Astrocyte (in vitro differentiated cells and primary cell): ENCODE measurements around the gene SLCO2A1. TPM values are rescaled to one million over a fixed set of nuclear protein-coding genes. Genes with fewer than 3 reads are reported as not detected.

Experiments
- DNase-seq: peaks from one replicate; pipeline ENCODE4 v3.0.0-alpha.2; 2010; ENCODE audit warnings: low read depth
- FAIRE-seq: peaks from 2 replicates; lab custom pipeline; 2011; peaks lifted over from hg19 to GRCh38; lab: Jason Lieb, UNC
- H2AFZ ChIP-seq: 2 replicates; pipeline ENCODE4 v1.6.0; 2012; ENCODE audit warnings: low read depth, low read length, inconsistent platforms
- H3K27ac ChIP-seq: 2 replicates; pipeline ENCODE4 v1.5.1; 2011; ENCODE audit warnings: low read depth, low read length, inconsistent platforms
- H3K27me3 ChIP-seq: 2 replicates; pipeline ENCODE4 v1.6.0; 2011; ENCODE audit warnings: low read length, inconsistent platforms; ENCODE audit not compliant: insufficient read depth
- H3K36me3 ChIP-seq: 2 replicates; pipeline ENCODE4 v1.5.1; 2011; ENCODE audit warnings: low read length, inconsistent platforms; ENCODE audit not compliant: insufficient read depth
- H3K4me1 ChIP-seq: 2 replicates; pipeline ENCODE4 v1.5.1; 2011; ENCODE audit warnings: low read length, inconsistent platforms; ENCODE audit not compliant: insufficient read depth
- H3K4me2 ChIP-seq: 2 replicates; pipeline ENCODE4 v1.6.0; 2012; ENCODE audit warnings: low read length, inconsistent platforms
- H3K4me3 ChIP-seq: 2 replicates; pipeline ENCODE4 v1.5.1; 2011; ENCODE audit warnings: low read depth, mild to moderate bottlenecking, low read length, inconsistent platforms; ENCODE audit not compliant: insufficient read depth
- H3K79me2 ChIP-seq: 2 replicates; pipeline ENCODE4 v1.6.0; 2012; ENCODE audit warnings: mild to moderate bottlenecking, low read length, inconsistent platforms; ENCODE audit not compliant: insufficient read depth
- H3K9ac ChIP-seq: 2 replicates; pipeline ENCODE4 v1.6.0; 2012; ENCODE audit warnings: mild to moderate bottlenecking, low read length, inconsistent platforms
- H3K9me3 ChIP-seq: 2 replicates; pipeline ENCODE4 v1.5.1; 2012; ENCODE audit warnings: low read depth, mild to moderate bottlenecking, low read length, inconsistent platforms; ENCODE audit not compliant: insufficient read depth
- H4K20me1 ChIP-seq: 2 replicates; pipeline ENCODE4 v1.6.0; 2012; ENCODE audit warnings: low read length, inconsistent platforms; ENCODE audit not compliant: insufficient read depth
- H3K27ac Mint-ChIP-seq: one replicate; pipeline ENCODE4 v1.8.0; 2021; ENCODE audit warnings: mild to moderate bottlenecking, mixed read lengths; ENCODE audit not compliant: unreplicated experiment
- H3K27me3 Mint-ChIP-seq: one replicate; pipeline ENCODE4 v1.8.0; 2021; ENCODE audit warnings: low read depth, mixed read lengths; ENCODE audit not compliant: unreplicated experiment
- H3K36me3 Mint-ChIP-seq: one replicate; pipeline ENCODE4 v1.8.0; 2021; ENCODE audit warnings: low read depth, mixed read lengths; ENCODE audit not compliant: unreplicated experiment
- H3K4me1 Mint-ChIP-seq: one replicate; pipeline ENCODE4 v1.8.0; 2021; ENCODE audit warnings: low read depth, mixed read lengths; ENCODE audit not compliant: unreplicated experiment
- H3K4me3 Mint-ChIP-seq: one replicate; pipeline ENCODE4 v1.8.0; 2021; ENCODE audit warnings: mild to moderate bottlenecking, moderate library complexity, mixed read lengths; ENCODE audit not compliant: unreplicated experiment
- H3K9me3 Mint-ChIP-seq: one replicate; pipeline ENCODE4 v1.8.0; 2021; ENCODE audit warnings: mild to moderate bottlenecking, mixed read lengths; ENCODE audit not compliant: unreplicated experiment
- EZH2 ChIP-seq: IDR thresholded peaks from 2 replicates; pipeline ENCODE4 v1.6.1; 2012; ENCODE audit warnings: mild to moderate bottlenecking, low read length, inconsistent platforms; ENCODE audit not compliant: insufficient read depth
- total RNA-seq: library from RNA; stranded (reverse); gene quantifications from 2 replicates; pipeline ENCODE4 v1.2.1, GENCODE V29; 2021
- TF ChIP-seq, protein P1 (sequence below): IDR thresholded peaks from 2 replicates; pipeline ENCODE4 v1.5.1; 2011; ENCODE audit warnings: low read depth, mild to moderate bottlenecking, inconsistent platforms, low read length, moderate library complexity; ENCODE audit not compliant: insufficient read depth

SLCO2A1 gene
- total RNA-seq, 1 donor from 2014 or later: 2.1 TPM

DNA sequence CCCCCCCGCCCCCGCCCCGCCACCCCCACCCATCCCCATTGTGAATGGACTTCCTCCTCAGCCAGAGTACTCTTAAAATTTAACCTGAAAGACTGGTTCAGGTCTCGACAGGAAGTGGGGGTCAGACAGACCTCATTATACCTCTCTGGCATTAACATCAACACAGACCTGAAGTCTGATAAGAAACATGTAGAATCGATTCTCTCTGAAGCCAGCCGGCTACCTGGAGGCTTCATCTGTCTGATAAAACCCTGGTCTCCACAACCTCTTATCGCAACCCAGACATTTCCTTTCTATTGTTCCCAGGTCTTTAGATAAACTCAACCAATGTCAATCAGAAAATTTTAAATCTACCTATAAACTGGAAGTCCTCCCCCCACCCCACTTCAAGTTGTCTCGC lies 42.6 kb downstream of the SLCO2A1 start:
- no peak overlapping the region for H2AFZ ChIP-seq
- Mint-ChIP-seq H3K4me1 (peaks cover 10% of the 10 kb centered on the region), H3K36me3 (no peaks in the 10 kb centered on the region), H3K27me3 (peaks cover 36% of the 10 kb centered on the region), H3K27ac (no peak overlapping the region), H3K4me3 (no peak overlapping the region), H3K9me3 (peaks cover 8% of the 10 kb centered on the region)
- no peak overlapping the region for H3K4me3 ChIP-seq
- DNase-seq (no peak), FAIRE-seq (no peak)
- no peaks in the 10 kb centered on the region for H3K9me3 ChIP-seq
- peaks cover 3% of the 10 kb centered on the region for H3K4me1 ChIP-seq
- no peaks in the 10 kb centered on the region for H3K79me2 ChIP-seq
- TF ChIP-seq EZH2: no peak
- TF ChIP-seq, protein P1, sequence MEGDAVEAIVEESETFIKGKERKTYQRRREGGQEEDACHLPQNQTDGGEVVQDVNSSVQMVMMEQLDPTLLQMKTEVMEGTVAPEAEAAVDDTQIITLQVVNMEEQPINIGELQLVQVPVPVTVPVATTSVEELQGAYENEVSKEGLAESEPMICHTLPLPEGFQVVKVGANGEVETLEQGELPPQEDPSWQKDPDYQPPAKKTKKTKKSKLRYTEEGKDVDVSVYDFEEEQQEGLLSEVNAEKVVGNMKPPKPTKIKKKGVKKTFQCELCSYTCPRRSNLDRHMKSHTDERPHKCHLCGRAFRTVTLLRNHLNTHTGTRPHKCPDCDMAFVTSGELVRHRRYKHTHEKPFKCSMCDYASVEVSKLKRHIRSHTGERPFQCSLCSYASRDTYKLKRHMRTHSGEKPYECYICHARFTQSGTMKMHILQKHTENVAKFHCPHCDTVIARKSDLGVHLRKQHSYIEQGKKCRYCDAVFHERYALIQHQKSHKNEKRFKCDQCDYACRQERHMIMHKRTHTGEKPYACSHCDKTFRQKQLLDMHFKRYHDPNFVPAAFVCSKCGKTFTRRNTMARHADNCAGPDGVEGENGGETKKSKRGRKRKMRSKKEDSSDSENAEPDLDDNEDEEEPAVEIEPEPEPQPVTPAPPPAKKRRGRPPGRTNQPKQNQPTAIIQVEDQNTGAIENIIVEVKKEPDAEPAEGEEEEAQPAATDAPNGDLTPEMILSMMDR: no peak
- H3K27ac ChIP-seq: no peak overlapping the region
- H4K20me1 ChIP-seq: no peaks in the 10 kb centered on the region
- no peaks in the 10 kb centered on the region for H3K36me3 ChIP-seq
- H3K27me3 ChIP-seq: no peaks in the 10 kb centered on the region
- H3K4me2 ChIP-seq: no peak overlapping the region
- H3K9ac ChIP-seq: no peak overlapping the region

DNA sequence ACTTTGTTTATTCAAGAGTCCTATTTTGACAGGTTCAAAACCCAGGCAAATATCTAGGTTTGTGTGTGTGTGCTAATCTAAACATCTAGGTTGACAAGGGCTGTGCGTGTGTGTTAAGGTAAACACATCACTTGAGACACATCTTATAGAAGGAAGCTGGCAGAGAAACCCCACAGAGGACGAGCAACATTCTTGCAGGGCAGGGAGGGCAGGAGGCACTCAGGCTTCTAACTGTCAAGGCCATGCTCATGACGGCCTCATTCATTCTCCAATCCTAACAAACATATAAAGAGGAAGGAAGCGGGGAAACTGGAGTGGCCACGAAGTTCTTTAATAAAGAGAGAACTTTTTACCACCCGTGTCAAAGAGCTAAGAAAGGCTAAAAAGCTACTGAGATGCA lies 43.4 kb downstream of the SLCO2A1 start:
- no peaks in the 10 kb centered on the region for H3K79me2 ChIP-seq
- peaks cover 7% of the 10 kb centered on the region for H3K4me1 Mint-ChIP-seq
- H3K4me3 Mint-ChIP-seq: no peak overlapping the region
- no peak overlapping the region for H2AFZ ChIP-seq
- H3K4me3 ChIP-seq: no peak overlapping the region
- H3K27me3 ChIP-seq: no peaks in the 10 kb centered on the region
- TF ChIP-seq EZH2: no peak
- FAIRE-seq (no peak), DNase-seq (no peak)
- H3K27me3 Mint-ChIP-seq: peaks cover 39% of the 10 kb centered on the region
- no peak overlapping the region for H3K27ac Mint-ChIP-seq
- H3K27ac ChIP-seq: no peak overlapping the region
- no peaks in the 10 kb centered on the region for H4K20me1 ChIP-seq
- no peak overlapping the region for H3K4me2 ChIP-seq
- H3K9ac ChIP-seq: no peak overlapping the region
- H3K9me3 ChIP-seq: no peaks in the 10 kb centered on the region
- no peaks in the 10 kb centered on the region for H3K4me1 ChIP-seq
- no peaks in the 10 kb centered on the region for H3K36me3 ChIP-seq
- H3K9me3 Mint-ChIP-seq: peaks cover 8% of the 10 kb centered on the region
- H3K36me3 Mint-ChIP-seq: no peaks in the 10 kb centered on the region

DNA sequence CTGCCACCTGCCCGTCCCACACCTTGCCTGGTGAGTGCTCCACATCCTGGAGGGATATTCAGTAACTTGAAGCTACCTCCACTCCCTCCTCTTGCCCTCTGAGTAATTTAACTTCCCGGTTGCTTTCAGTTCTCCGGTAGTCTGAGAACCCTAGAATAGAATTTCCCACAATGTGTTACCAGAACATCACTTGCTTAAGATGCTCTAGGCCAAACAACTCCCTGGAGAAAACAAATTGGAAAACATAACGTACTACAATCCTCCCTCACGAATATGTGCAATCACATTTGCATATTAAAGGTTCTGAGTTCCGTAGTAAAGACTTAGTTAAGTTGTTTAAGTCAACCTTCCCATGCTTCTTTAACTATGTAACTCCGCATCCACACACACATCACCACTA lies 44.8 kb downstream of the SLCO2A1 start:
- H3K79me2 ChIP-seq: no peaks in the 10 kb centered on the region
- Mint-ChIP-seq H3K27me3 (peaks cover 48% of the 10 kb centered on the region), H3K4me3 (no peak overlapping the region), H3K27ac (no peak overlapping the region), H3K36me3 (peaks cover 2% of the 10 kb centered on the region), H3K4me1 (peaks cover 7% of the 10 kb centered on the region), H3K9me3 (peaks cover 8% of the 10 kb centered on the region)
- DNase-seq (no peak), FAIRE-seq (no peak)
- H3K4me3 ChIP-seq: no peak overlapping the region
- H3K4me1 ChIP-seq: no peaks in the 10 kb centered on the region
- TF ChIP-seq, protein P1: no peak
- TF ChIP-seq EZH2: no peak
- no peaks in the 10 kb centered on the region for H3K9me3 ChIP-seq
- H3K9ac ChIP-seq: no peak overlapping the region
- no peak overlapping the region for H3K4me2 ChIP-seq
- H3K36me3 ChIP-seq: no peaks in the 10 kb centered on the region
- no peaks in the 10 kb centered on the region for H3K27me3 ChIP-seq
- H3K27ac ChIP-seq: no peak overlapping the region
- no peak overlapping the region for H2AFZ ChIP-seq
- no peaks in the 10 kb centered on the region for H4K20me1 ChIP-seq
